Activated T-helper 1 cell treated with anti-CD3 and anti-CD28 coated beads, Interleukin-12 subunit alpha, Interleukin-12 subunit beta, Interleukin-2, Interleukin-4 antibody, amounts not matched to agents 30 ng/mL and 10 ng/mL and 1 ng/mL, durations not matched to agents 14 hours and 24 hours and 36 hours (primary cell): Measurements from ENCODE around the gene NPAS3. TPM values are rescaled to one million over a fixed set of nuclear protein-coding genes. Genes with fewer than 3 reads are reported as not detected.

ENCODE experiments used
- DNase-seq: peaks from one replicate; pipeline ENCODE4 v3.0.0; 2021; ENCODE audit warnings: low spot score
- H3K27ac Mint-ChIP-seq: one replicate; pipeline ENCODE4 v1.8.0; 2021; ENCODE audit warnings: mild to moderate bottlenecking, mixed read lengths
- H3K27me3 Mint-ChIP-seq: one replicate; pipeline ENCODE4 v1.8.0; 2022; ENCODE audit warnings: mild to moderate bottlenecking, moderate library complexity, mixed read lengths; ENCODE audit not compliant: insufficient read depth
- H3K36me3 Mint-ChIP-seq: one replicate; pipeline ENCODE4 v1.8.0; 2021; ENCODE audit warnings: low read depth, mixed read lengths
- H3K4me1 Mint-ChIP-seq: one replicate; pipeline ENCODE4 v1.8.0; 2021; ENCODE audit warnings: low read depth, mixed read lengths
- H3K4me3 Mint-ChIP-seq: one replicate; pipeline ENCODE4 v1.8.0; 2021; ENCODE audit warnings: mild to moderate bottlenecking, moderate library complexity, mixed read lengths
- H3K9me3 Mint-ChIP-seq: one replicate; pipeline ENCODE4 v1.8.0; 2021; ENCODE audit warnings: mixed read lengths
- intact Hi-C: fragments of 100-400 bp; cut with micrococcal nuclease; formaldehyde crosslinking; loops from one replicate; pipeline ENCODE4 v1.15.1; 2024
- total RNA-seq: library from RNA; stranded (reverse); gene quantifications from 2 replicates; pipeline ENCODE4 v1.2.3, GENCODE V29; 2022

NPAS3 gene
- total RNA-seq, 1 donor from 2014 or later, result not detected

- H3K9me3 Mint-ChIP-seq, result no peaks in the 10 kb centered on the region
- H3K4me1 Mint-ChIP-seq, result no peaks in the 10 kb centered on the region
- H3K4me3 Mint-ChIP-seq, result no peak overlapping the region
- no peak for DNase-seq
- intact Hi-C loops, result loop anchor here (1.0 to 5.0 kb wide), 2 partner anchors 317 to 827 kb away; no protein-coding TSS in a partner anchor
- H3K27me3 Mint-ChIP-seq, result peaks cover 4% of the 10 kb centered on the region
- no peak overlapping the region for H3K27ac Mint-ChIP-seq
- no peaks in the 10 kb centered on the region for H3K36me3 Mint-ChIP-seq
Measured at GRCh38 chr14:33475623-33476022, 536.9 kb downstream of the NPAS3 start.

- Mint-ChIP-seq H3K27ac (no peak overlapping the region), H3K4me1 (no peaks in the 10 kb centered on the region), H3K36me3 (no peaks in the 10 kb centered on the region), H3K4me3 (no peak overlapping the region), H3K9me3 (no peaks in the 10 kb centered on the region), H3K27me3 (peaks cover 5% of the 10 kb centered on the region)
- DNase-seq, result no peak
- intact Hi-C loops, result loop anchor here (5.0 kb wide), 1 partner anchor 825 kb away; no protein-coding TSS in a partner anchor
Measured at GRCh38 chr14:33477797-33478196, 539.1 kb downstream of the NPAS3 start.

- H3K27me3 Mint-ChIP-seq, result peaks cover 8% of the 10 kb centered on the region
Measured at GRCh38 chr14:33480071-33480886, 541.6 kb downstream of the NPAS3 start.

GRCh38 chr14:33480887-33481184 is 542.2 kb downstream of the NPAS3 start:
- intact Hi-C loops, result no loop called here
- Mint-ChIP-seq H3K9me3 (no peaks in the 10 kb centered on the region), H3K27me3 (peaks cover 8% of the 10 kb centered on the region), H3K36me3 (no peaks in the 10 kb centered on the region), H3K4me1 (peaks cover 6% of the 10 kb centered on the region), H3K27ac (no peak overlapping the region), H3K4me3 (no peak overlapping the region)
- no peak for DNase-seq

More at GRCh38 chr14:33480071-33480886, 541.6 kb downstream of the NPAS3 start:
- intact Hi-C loops, result no loop called here
- H3K4me3 Mint-ChIP-seq, result no peak overlapping the region
- DNase-seq, result no peak
- no peaks in the 10 kb centered on the region for H3K36me3 Mint-ChIP-seq
- H3K9me3 Mint-ChIP-seq, result no peaks in the 10 kb centered on the region
- no peak overlapping the region for H3K27ac Mint-ChIP-seq
- peaks cover 6% of the 10 kb centered on the region for H3K4me1 Mint-ChIP-seq

GRCh38 chr14:33483110-33483509 is 544.4 kb downstream of the NPAS3 start:
- Mint-ChIP-seq H3K27ac (no peak overlapping the region), H3K4me3 (no peak overlapping the region), H3K4me1 (peaks cover 6% of the 10 kb centered on the region), H3K27me3 (peaks cover 4% of the 10 kb centered on the region), H3K9me3 (no peaks in the 10 kb centered on the region), H3K36me3 (no peaks in the 10 kb centered on the region)
- DNase-seq, result no peak
- intact Hi-C loops, result no loop called here

GRCh38 chr14:33483541-33483940 is 544.9 kb downstream of the NPAS3 start:
- H3K9me3 Mint-ChIP-seq, result no peaks in the 10 kb centered on the region
- no peak overlapping the region for H3K4me3 Mint-ChIP-seq
- intact Hi-C loops, result no loop called here
- peaks cover 6% of the 10 kb centered on the region for H3K4me1 Mint-ChIP-seq
- H3K27me3 Mint-ChIP-seq, result peaks cover 4% of the 10 kb centered on the region
- no peak overlapping the region for H3K27ac Mint-ChIP-seq
- no peak for DNase-seq
- H3K36me3 Mint-ChIP-seq, result no peaks in the 10 kb centered on the region

- intact Hi-C loops, result no loop called here
- Mint-ChIP-seq H3K9me3 (no peaks in the 10 kb centered on the region), H3K27me3 (peaks cover 4% of the 10 kb centered on the region), H3K36me3 (no peaks in the 10 kb centered on the region), H3K4me1 (peaks cover 6% of the 10 kb centered on the region), H3K27ac (no peak overlapping the region), H3K4me3 (no peak overlapping the region)
- DNase-seq, result no peak
Measured at GRCh38 chr14:33484264-33484663, 545.6 kb downstream of the NPAS3 start.

- no peak for DNase-seq
- no peaks in the 10 kb centered on the region for H3K9me3 Mint-ChIP-seq
- intact Hi-C loops, result no loop called here
- H3K4me3 Mint-ChIP-seq, result no peak overlapping the region
- peaks cover 6% of the 10 kb centered on the region for H3K4me1 Mint-ChIP-seq
- H3K27ac Mint-ChIP-seq, result no peak overlapping the region
- peaks cover 4% of the 10 kb centered on the region for H3K27me3 Mint-ChIP-seq
- H3K36me3 Mint-ChIP-seq, result no peaks in the 10 kb centered on the region
Measured at GRCh38 chr14:33486332-33486890, 547.7 kb downstream of the NPAS3 start.

GRCh38 chr14:33488582-33488981 is 549.9 kb downstream of the NPAS3 start:
- Mint-ChIP-seq H3K4me3 (no peak overlapping the region), H3K4me1 (peaks cover 6% of the 10 kb centered on the region), H3K27me3 (peaks cover 2% of the 10 kb centered on the region), H3K9me3 (no peaks in the 10 kb centered on the region), H3K36me3 (no peaks in the 10 kb centered on the region), H3K27ac (no peak overlapping the region)
- no peak for DNase-seq
- intact Hi-C loops, result no loop called here

GRCh38 chr14:33490555-33490954 is 551.9 kb downstream of the NPAS3 start:
- no peak for DNase-seq
- no peaks in the 10 kb centered on the region for H3K4me1 Mint-ChIP-seq
- intact Hi-C loops, result no loop called here
- H3K9me3 Mint-ChIP-seq, result peaks cover 5% of the 10 kb centered on the region
- no peaks in the 10 kb centered on the region for H3K36me3 Mint-ChIP-seq
- no peak overlapping the region for H3K4me3 Mint-ChIP-seq
- no peaks in the 10 kb centered on the region for H3K27me3 Mint-ChIP-seq
- H3K27ac Mint-ChIP-seq, result no peak overlapping the region

GRCh38 chr14:33491112-33491511 is 552.4 kb downstream of the NPAS3 start:
- no peak overlapping the region for H3K4me3 Mint-ChIP-seq
- intact Hi-C loops, result no loop called here
- no peaks in the 10 kb centered on the region for H3K4me1 Mint-ChIP-seq

GRCh38 chr14:33492491-33492890 is 553.8 kb downstream of the NPAS3 start:
- Mint-ChIP-seq H3K27ac (no peak overlapping the region), H3K27me3 (no peaks in the 10 kb centered on the region), H3K4me3 (no peak overlapping the region), H3K9me3 (peaks cover 9% of the 10 kb centered on the region), H3K36me3 (no peaks in the 10 kb centered on the region), H3K4me1 (no peaks in the 10 kb centered on the region)
- intact Hi-C loops, result no loop called here
- no peak for DNase-seq

More at GRCh38 chr14:33491112-33491511, 552.4 kb downstream of the NPAS3 start:
- Mint-ChIP-seq H3K36me3 (no peaks in the 10 kb centered on the region), H3K9me3 (peaks cover 9% of the 10 kb centered on the region), H3K27ac (no peak overlapping the region), H3K27me3 (no peaks in the 10 kb centered on the region)
- no peak for DNase-seq

- intact Hi-C loops, result no loop called here
- H3K27ac Mint-ChIP-seq, result no peak overlapping the region
- no peaks in the 10 kb centered on the region for H3K36me3 Mint-ChIP-seq
Measured at GRCh38 chr14:33493266-33493665, 554.6 kb downstream of the NPAS3 start.

More at GRCh38 chr14:33493266-33493665, 554.6 kb downstream of the NPAS3 start:
- H3K9me3 Mint-ChIP-seq, result peaks cover 9% of the 10 kb centered on the region
- no peak overlapping the region for H3K4me3 Mint-ChIP-seq
- no peaks in the 10 kb centered on the region for H3K27me3 Mint-ChIP-seq
- H3K4me1 Mint-ChIP-seq, result no peaks in the 10 kb centered on the region
- DNase-seq, result no peak
